H1 (cell line): ENCODE data around the gene TCIRG1. TPM values are rescaled to one million over a fixed set of nuclear protein-coding genes. Genes with fewer than 3 reads are reported as not detected.

Experiments used
- CTCF ChIA-PET: fragments of 300-600 bp; sonication (Branson Sonifier 250); formaldehyde crosslinking; loops from one replicate; lab custom pipeline; 2021; ENCODE audit not compliant: partially characterized antibody; lab: Charles Lee
- POLR2A ChIA-PET: fragments of 300-600 bp; sonication (Branson Sonifier 250); formaldehyde crosslinking; loops from one replicate; lab custom pipeline; 2021; ENCODE audit warnings: inconsistent platforms; ENCODE audit not compliant: partially characterized antibody; lab: Charles Lee
- DNase-seq, 2 experiments: peaks; one replicate each; pipeline versions ENCODE4 v3.0.0 to v3.0.0-alpha.2; 2010 to 2022; ENCODE audit warnings: low spot score in 2 of 2, low read depth in 1 of 2, mixed read lengths in 1 of 2
- FAIRE-seq: peaks from 2 replicates; lab custom pipeline; 2011; peaks lifted over from hg19 to GRCh38; lab: Jason Lieb, UNC
- H2AFZ ChIP-seq: 2 replicates; pipeline ENCODE4 v1.8.1; 2012; ENCODE audit warnings: low read length, inconsistent platforms
- H2AK5ac ChIP-seq: 2 replicates; pipeline ENCODE4 v1.6.1; 2013; ENCODE audit warnings: low read depth, low read length
- H2BK120ac ChIP-seq: replicated peaks from 2 replicates; pipeline ENCODE3; 2013; ENCODE audit warnings: low read depth, low read length, inconsistent platforms
- H2BK12ac ChIP-seq: 2 replicates; pipeline ENCODE4 v1.6.1; 2013; ENCODE audit warnings: low read depth, low read length
- H2BK15ac ChIP-seq: 2 replicates; pipeline ENCODE4 v1.6.1; 2013; ENCODE audit warnings: low read length
- H2BK20ac ChIP-seq: 2 replicates; pipeline ENCODE4 v1.6.1; 2013; ENCODE audit warnings: low read length
- H2BK5ac ChIP-seq: 2 replicates; pipeline ENCODE4 v1.6.1; 2013; ENCODE audit warnings: low read depth, low read length
- H3K14ac ChIP-seq: 2 replicates; pipeline ENCODE4 v1.6.1; 2013; ENCODE audit warnings: inconsistent platforms; ENCODE audit not compliant: insufficient read length
- H3K18ac ChIP-seq: 2 replicates; pipeline ENCODE4 v1.6.1; 2013; ENCODE audit warnings: low read length; ENCODE audit errors: extremely low read depth
- H3K23ac ChIP-seq: 2 replicates; pipeline ENCODE4 v1.6.1; 2013; ENCODE audit warnings: inconsistent platforms; ENCODE audit not compliant: insufficient read length
- H3K23me2 ChIP-seq: 2 replicates; pipeline ENCODE4 v1.6.1; 2013; ENCODE audit warnings: low read depth, low read length
- H3K27ac ChIP-seq: 2 replicates; pipeline ENCODE4 v1.6.1; 2011; ENCODE audit warnings: low read depth, low read length, inconsistent platforms
- H3K27me3 ChIP-seq, 4 experiments: replicated peaks in 1 of 4; 1 replicate in 1 of 4; 2 replicates in 3 of 4; pipeline versions ENCODE4 v1.6.1 to v1.8.1; 2011 to 2013; ENCODE audit warnings: low read length in 3 of 4, mild to moderate bottlenecking in 3 of 4, inconsistent platforms in 2 of 4, mixed read lengths in 2 of 4, moderate library complexity in 1 of 4; ENCODE audit not compliant: control insufficient read depth in 3 of 4, insufficient read depth in 3 of 4; ENCODE audit errors: extremely low read depth in 1 of 4
- H3K36me3 ChIP-seq, 4 experiments: 2 replicates each; pipeline versions ENCODE4 v1.6.1 to v1.8.1; 2011 to 2013; ENCODE audit warnings: mild to moderate bottlenecking in 4 of 4, low read length in 3 of 4, moderate library complexity in 2 of 4, control low read depth in 1 of 4, inconsistent platforms in 1 of 4; ENCODE audit not compliant: insufficient read depth in 4 of 4, control insufficient read depth in 2 of 4
- H3K4ac ChIP-seq: replicated peaks from 2 replicates; pipeline ENCODE3; 2013; ENCODE audit warnings: low read length, low read depth, mixed read lengths, inconsistent platforms; ENCODE audit not compliant: insufficient read length
- H3K4me1 ChIP-seq, 4 experiments: replicated peaks in 1 of 4; 1 replicate in 1 of 4; 2 replicates in 3 of 4; pipeline versions ENCODE4 v1.6.1 to v1.8.1; 2011 to 2013; ENCODE audit warnings: low read length in 3 of 4, inconsistent platforms in 2 of 4, mixed read lengths in 1 of 4; ENCODE audit not compliant: insufficient read depth in 4 of 4, control insufficient read depth in 3 of 4
- H3K4me2 ChIP-seq, 2 experiments: 2 replicates each; pipeline versions ENCODE4 v1.6.1 to v1.8.1; 2011 to 2013; ENCODE audit warnings: low read depth in 2 of 2, low read length in 2 of 2, control low read depth in 1 of 2, inconsistent platforms in 1 of 2, mild to moderate bottlenecking in 1 of 2; ENCODE audit not compliant: insufficient read depth in 1 of 2
- H3K4me3 ChIP-seq, 4 experiments: fragments of 200-600, 300-600 bp in 1 of 4; sonication (generic), shearing (Covaris generic), sonication (Bioruptor Twin) in 1 of 4; 2 replicates each; pipeline versions ENCODE4 v1.5.1 to v1.8.1; 2011 to 2016; ENCODE audit warnings: low read length in 4 of 4, low read depth in 3 of 4, control low read depth in 2 of 4, inconsistent platforms in 2 of 4, mild to moderate bottlenecking in 2 of 4, mixed read lengths in 1 of 4, moderate library complexity in 1 of 4; ENCODE audit not compliant: insufficient read depth in 2 of 4; ENCODE audit errors: extremely low read depth in 1 of 4
- H3K56ac ChIP-seq: replicated peaks from 2 replicates; pipeline ENCODE3; 2013; ENCODE audit warnings: low read depth, mild to moderate bottlenecking, mixed read lengths, low read length, inconsistent platforms; ENCODE audit not compliant: insufficient read length
- H3K79me1 ChIP-seq: 2 replicates; pipeline ENCODE4 v1.6.1; 2013; ENCODE audit warnings: low read depth, low read length, control low read depth
- H3K79me2 ChIP-seq, 2 experiments: 2 replicates each; pipeline versions ENCODE4 v1.6.1 to v1.8.1; 2012 to 2013; ENCODE audit warnings: low read length in 2 of 2, mild to moderate bottlenecking in 2 of 2, inconsistent platforms in 1 of 2; ENCODE audit not compliant: insufficient read depth in 2 of 2, control insufficient read depth in 1 of 2
- H3K9ac ChIP-seq, 4 experiments: replicated peaks in 1 of 4; 1 replicate in 1 of 4; 2 replicates in 3 of 4; pipeline versions ENCODE4 v1.6.1 to v1.8.1; 2011 to 2013; ENCODE audit warnings: low read depth in 3 of 4, low read length in 3 of 4, control low read depth in 2 of 4, mild to moderate bottlenecking in 2 of 4, moderate library complexity in 2 of 4, inconsistent platforms in 1 of 4; ENCODE audit errors: extremely low read depth in 1 of 4
- H3K9me3 ChIP-seq, 2 experiments: 2 replicates each; pipeline versions ENCODE4 v1.6.1 to v1.8.1; 2012 to 2013; ENCODE audit warnings: mild to moderate bottlenecking in 2 of 2, moderate library complexity in 2 of 2, control low read depth in 1 of 2, inconsistent platforms in 1 of 2, low read depth in 1 of 2, low read length in 1 of 2, mixed read lengths in 1 of 2; ENCODE audit not compliant: insufficient read depth in 2 of 2
- H4K20me1 ChIP-seq, 2 experiments: replicated peaks in 1 of 2; 2 replicates each; pipeline versions ENCODE3 to v1.8.1; 2011 to 2013; ENCODE audit warnings: inconsistent platforms in 2 of 2, low read length in 2 of 2, mild to moderate bottlenecking in 1 of 2; ENCODE audit not compliant: insufficient read depth in 2 of 2, control insufficient read depth in 1 of 2
- H4K5ac ChIP-seq: 2 replicates; pipeline ENCODE4 v1.6.1; 2013; ENCODE audit warnings: low read length, low read depth, mixed read lengths, inconsistent platforms; ENCODE audit not compliant: insufficient read length
- H4K8ac ChIP-seq: 2 replicates; pipeline ENCODE4 v1.8.0; 2013; ENCODE audit warnings: mild to moderate bottlenecking, moderate library complexity, low read length, inconsistent platforms; ENCODE audit not compliant: insufficient read depth; ENCODE audit errors: extremely low read depth
- H4K91ac ChIP-seq: replicated peaks from 2 replicates; pipeline ENCODE3; 2013; ENCODE audit warnings: low read length, mixed read lengths, inconsistent platforms; ENCODE audit not compliant: insufficient read length
- HDAC2 ChIP-seq, 2 experiments: fragments of 300-600 bp in 1 of 2; sonication (generic) in 1 of 2; IDR thresholded peaks; 2 replicates each; pipeline ENCODE4 v1.6.1; 2011 to 2012; ENCODE audit warnings: low read depth in 2 of 2, low read length in 2 of 2, mild to moderate bottlenecking in 2 of 2, moderate library complexity in 2 of 2, borderline replicate concordance in 1 of 2, inconsistent platforms in 1 of 2
- RAD21 ChIP-seq, 2 experiments: IDR thresholded peaks in 1 of 2; conservative IDR thresholded peaks in 1 of 2; 2 replicates each; pipeline ENCODE4 v1.6.1; 2011; ENCODE audit warnings: low read depth in 2 of 2, low read length in 2 of 2, improper control_type of control experiment in 1 of 2, inconsistent platforms in 1 of 2, mild to moderate bottlenecking in 1 of 2, moderate library complexity in 1 of 2
- WGBS, 2 experiments: shearing (Covaris generic) in 1 of 2; methylation state at CpG; one replicate each; pipeline versions ENCODE4 v1.1.6 to v1.1.7; 2013 to 2015; ENCODE audit warnings: low lambda C conversion rate in 2 of 2, mixed read lengths in 2 of 2, inconsistent platforms in 1 of 2, low coverage in 1 of 2, missing lambda C conversion rate in 1 of 2; ENCODE audit not compliant: insufficient replicate concordance in 2 of 2, insufficient coverage in 1 of 2, insufficient read length in 1 of 2; ENCODE audit errors: extremely low coverage in 1 of 2, missing lambda C conversion rate in 1 of 2; 5-methylcytosine and 5-hydroxymethylcytosine counted together
- polyA plus RNA-seq, 7 experiments: library from polyadenylated mRNA; depleted of rRNA in 3 of 7; stranded (reverse) in 5 of 7; unstranded in 2 of 7; fragments of >200 nt in 5 of 7; fragments of 200-250 nt in 2 of 7; gene quantifications; 1 replicate in 5 of 7; 2 replicates in 1 of 7; 4 replicates in 1 of 7; pipeline versions ENCODE4 v1.2.1 to v1.2.3, GENCODE V29; 2011 to 2013; ENCODE audit warnings: missing spikeins in 2 of 7, mixed read lengths in 2 of 7
- total RNA-seq: library from RNA; stranded (reverse); fragmentation: NEBNext Ultra II Directional; extraction: Animal tissue kit (Norgen Biotek cat#: 25700); gene quantifications from 2 replicates; pipeline ENCODE4 v1.2.1, GENCODE V29; 2021
- TF ChIP-seq, protein P1 (sequence below), 3 experiments: IDR thresholded peaks; 1 replicate in 2 of 3; 2 replicates in 1 of 3; pipeline versions ENCODE4 v1.5.1 to v1.6.1; 2011; ENCODE audit warnings: low read length in 3 of 3, mild to moderate bottlenecking in 3 of 3, inconsistent platforms in 2 of 3, low read depth in 1 of 3, moderate library complexity in 1 of 3; ENCODE audit not compliant: insufficient read depth in 1 of 3; ENCODE audit errors: control extremely low read depth in 1 of 3

TCIRG1 gene
- total and polyA plus RNA-seq, 2 of the 8 experiments (the other 6 are each of a cell fraction or from before 2014, with no cell fraction given): 25.3 to 39.6 TPM

DNA sequence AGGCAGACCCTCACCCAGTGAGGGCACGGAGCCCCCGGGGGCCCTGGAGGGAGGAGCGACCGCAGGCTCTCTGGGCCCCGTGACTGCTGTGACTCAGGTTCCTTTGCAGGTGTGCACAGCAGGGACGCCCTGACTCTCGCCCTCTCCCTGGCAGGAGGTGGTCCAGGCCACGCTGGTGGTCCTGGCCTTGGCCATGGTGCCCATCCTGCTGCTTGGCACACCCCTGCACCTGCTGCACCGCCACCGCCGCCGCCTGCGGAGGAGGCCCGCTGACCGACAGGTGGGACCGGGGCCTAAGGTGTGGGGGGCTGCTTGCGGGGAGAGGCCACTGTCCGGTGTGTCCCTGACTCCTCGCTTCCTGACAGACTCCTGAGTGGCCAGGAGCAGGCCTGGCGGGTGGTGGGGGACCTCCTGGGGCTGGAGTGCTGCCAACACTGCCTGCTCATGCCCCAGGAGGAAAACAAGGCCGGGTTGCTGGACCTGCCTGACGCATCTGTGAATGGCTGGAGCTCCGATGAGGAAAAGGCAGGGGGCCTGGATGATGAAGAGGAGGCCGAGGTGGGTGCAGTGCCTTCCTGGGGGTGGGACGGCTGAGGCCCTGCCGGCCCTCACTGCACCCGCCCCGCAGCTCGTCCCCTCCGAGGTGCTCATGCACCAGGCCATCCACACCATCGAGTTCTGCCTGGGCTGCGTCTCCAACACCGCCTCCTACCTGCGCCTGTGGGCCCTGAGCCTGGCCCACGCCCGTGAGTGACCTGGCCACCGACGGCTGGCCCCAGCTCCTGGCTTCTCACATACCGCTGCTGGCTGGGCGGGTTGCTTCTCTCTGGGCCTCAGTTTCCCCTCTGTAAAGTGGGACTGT is 10.9 kb downstream of the TCIRG1 start:
- Histone ChIP-seq H3K23ac (no peak overlapping the region), H2BK20ac (no peak overlapping the region), H3K4ac (no peak overlapping the region), H4K5ac (no peak overlapping the region), H3K56ac (no peak overlapping the region), H2BK15ac (no peak overlapping the region), H4K91ac (no peak overlapping the region), H3K79me2 (no peaks in the 10 kb centered on the region), H3K18ac (no peak overlapping the region), H3K9ac (no peak overlapping the region), H4K8ac (no peak overlapping the region), H3K23me2 (no peaks in the 10 kb centered on the region), H3K27me3 (no peaks in the 10 kb centered on the region), H2AK5ac (no peak overlapping the region), H3K4me2 (no peak overlapping the region), H3K79me1 (peaks cover 3% of the 10 kb centered on the region; the same call in 1 of the 2 replicates), H2BK120ac (no peak overlapping the region), H2BK12ac (no peak overlapping the region), H3K36me3 (peaks cover 0 to 6% (median 2%) of the 10 kb centered on the region in 4 experiments; a peak in 3 of 8 replicates), H3K9me3 (no peaks in the 10 kb centered on the region), H3K4me1 (peaks cover 0 to 10% (median 6%) of the 10 kb centered on the region in 4 experiments; a peak in 5 of 7 replicates), H2AFZ (no peak overlapping the region), H3K27ac (no peak overlapping the region), H2BK5ac (no peak overlapping the region), H3K14ac (no peak overlapping the region), H3K4me3 (no peak overlapping the region), H4K20me1 (peaks cover 1 to 10% of the 10 kb centered on the region in 2 experiments)
- DNase-seq (no peak), FAIRE-seq (no peak)
- TF ChIP-seq HDAC2 (IDR thresholded peaks at IDR 0.05; ENCODE audit: borderline replicate concordance in 1 of 2, low read depth in 2 of 2, low read length in 2 of 2) (no peak), RAD21 (IDR thresholded peaks at IDR 0.05 in 1 of 2, conservative IDR thresholded peaks at IDR 0.05 in 1 of 2; ENCODE audit: low read depth in 2 of 2, low read length in 2 of 2) (peak in 1 of 2 experiments; percentile 26; a peak in 2 of 4 replicates)
- TF ChIP-seq, protein P1, sequence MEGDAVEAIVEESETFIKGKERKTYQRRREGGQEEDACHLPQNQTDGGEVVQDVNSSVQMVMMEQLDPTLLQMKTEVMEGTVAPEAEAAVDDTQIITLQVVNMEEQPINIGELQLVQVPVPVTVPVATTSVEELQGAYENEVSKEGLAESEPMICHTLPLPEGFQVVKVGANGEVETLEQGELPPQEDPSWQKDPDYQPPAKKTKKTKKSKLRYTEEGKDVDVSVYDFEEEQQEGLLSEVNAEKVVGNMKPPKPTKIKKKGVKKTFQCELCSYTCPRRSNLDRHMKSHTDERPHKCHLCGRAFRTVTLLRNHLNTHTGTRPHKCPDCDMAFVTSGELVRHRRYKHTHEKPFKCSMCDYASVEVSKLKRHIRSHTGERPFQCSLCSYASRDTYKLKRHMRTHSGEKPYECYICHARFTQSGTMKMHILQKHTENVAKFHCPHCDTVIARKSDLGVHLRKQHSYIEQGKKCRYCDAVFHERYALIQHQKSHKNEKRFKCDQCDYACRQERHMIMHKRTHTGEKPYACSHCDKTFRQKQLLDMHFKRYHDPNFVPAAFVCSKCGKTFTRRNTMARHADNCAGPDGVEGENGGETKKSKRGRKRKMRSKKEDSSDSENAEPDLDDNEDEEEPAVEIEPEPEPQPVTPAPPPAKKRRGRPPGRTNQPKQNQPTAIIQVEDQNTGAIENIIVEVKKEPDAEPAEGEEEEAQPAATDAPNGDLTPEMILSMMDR (IDR thresholded peaks at IDR 0.05; ENCODE audit: control extremely low read depth in 1 of 3, insufficient read depth in 1 of 3, low read depth in 1 of 3, low read length in 3 of 3): peak in 2 of 3 experiments; percentile 16 to 38; a peak in 1 of 4 replicates
- WGBS, 2 experiments: 93% methylated on average over 40 of the region's 40 CpGs; no CpG with 5 or more reads in 1 of the 2 experiments
- ChIA-PET CTCF (interaction anchor here (1.1 to 2.3 kb wide), 5 partner anchors 9 to 159 kb away, joined by 4 to 9 read pairs (median 5); no protein-coding TSS in a partner anchor), POLR2A (interaction anchor here (1.2 to 10.8 kb wide), 2 partner anchors 14 to 57 kb away, joined by 3 to 183 read pairs; partner anchors contain the start of genes NDUFS8 and TCIRG1)
